ENCODE results near the gene CASQ2. TPM values are rescaled to one million over a fixed set of nuclear protein-coding genes. Genes with fewer than 3 reads are reported as not detected.

The CASQ2 gene
- total and polyA plus RNA-seq, 2 of the 4 experiments (the other 2 are of a cell fraction): not detected

DNA sequence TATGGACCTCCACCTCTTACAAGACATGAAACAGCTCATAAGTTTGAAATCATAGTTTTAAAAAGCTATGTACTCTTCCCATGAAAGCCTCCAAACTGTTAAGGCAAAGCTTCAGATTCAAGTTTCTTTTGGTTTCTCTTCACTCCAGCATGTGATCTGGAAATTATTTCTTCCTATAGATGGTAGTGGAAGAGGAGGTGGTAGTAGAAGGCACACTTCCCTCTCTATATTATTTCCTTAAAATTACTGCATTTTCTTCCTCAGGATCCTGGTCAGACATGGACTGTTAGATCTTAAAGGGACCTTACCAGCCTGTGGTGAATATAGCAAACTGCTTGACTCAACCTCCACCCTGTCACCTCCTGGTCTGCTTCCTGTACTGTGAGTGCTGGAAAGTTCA lies 40.6 kb upstream of the CASQ2 start:
- Histone ChIP-seq H3K23ac (ENCODE audit: low read depth, low read length) (no peak overlapping the region), H4K5ac (ENCODE audit: low read depth, low read length) (no peak overlapping the region), H2BK120ac (ENCODE audit: low read depth, low read length) (no peak overlapping the region), H4K91ac (ENCODE audit: insufficient read depth, low read depth, low read length) (no peak overlapping the region), H2BK5ac (ENCODE audit: low read depth, low read length, poor library complexity, severe bottlenecking) (no peak overlapping the region), H2AK5ac (ENCODE audit: low read depth, low read length) (no peak overlapping the region), H2BK15ac (ENCODE audit: low read depth, low read length) (no peak overlapping the region), H3K18ac (ENCODE audit: low read depth, low read length) (no peak overlapping the region), H3K4me3 (ENCODE audit: insufficient read depth, low read depth, low read length) (no peak overlapping the region), H4K20me1 (ENCODE audit: insufficient read depth, low read length) (no peaks in the 10 kb centered on the region), H3K27ac (ENCODE audit: insufficient read depth, low read length) (no peak overlapping the region), H2AK9ac (replicated peaks; ENCODE audit: low read depth, low read length, poor library complexity) (no peak overlapping the region), H3K56ac (ENCODE audit: extremely low read depth, insufficient read depth, low read length) (no peak overlapping the region), H3K36me3 (ENCODE audit: control insufficient read depth, insufficient read depth, low read length) (no peaks in the 10 kb centered on the region), H2AFZ (replicated peaks; ENCODE audit: low read length, poor library complexity) (no peak overlapping the region), H3K9me3 (ENCODE audit: control insufficient read depth, insufficient read depth, low read length) (no peaks in the 10 kb centered on the region), H4K8ac (ENCODE audit: low read depth in 2 of 2, low read length in 2 of 2) (no peak overlapping the region), H3K4me1 (ENCODE audit: control insufficient read depth, insufficient read depth, low read length) (no peaks in the 10 kb centered on the region), H3K79me1 (ENCODE audit: low read depth in 1 of 2, low read length in 2 of 2) (no peaks in the 10 kb centered on the region), H3K9ac (ENCODE audit: low read depth, low read length) (no peak overlapping the region), H3K4ac (ENCODE audit: low read depth, low read length) (no peak overlapping the region), H3K9me1 (ENCODE audit: insufficient read depth, low read length) (no peaks in the 10 kb centered on the region), H3K27me3 (ENCODE audit: control insufficient read depth, insufficient read depth, low read length) (peaks cover 4% of the 10 kb centered on the region), H3K4me2 (ENCODE audit: low read depth, low read length) (no peak overlapping the region), H2BK20ac (ENCODE audit: low read depth, low read length) (no peak overlapping the region), H3K14ac (replicated peaks; ENCODE audit: low read depth, low read length) (no peak overlapping the region)
- no peak for ATAC-seq (ENCODE audit: low read depth)
- dilution Hi-C loops (cut with HindIII; ENCODE audit: low sequenced_read_pairs, unreplicated experiment): no loop called here
- no peak for TF ChIP-seq RAD21 (IDR thresholded peaks at IDR 0.05; ENCODE audit: low read length)
- TF ChIP-seq NFE2L2 (IDR thresholded peaks at IDR 0.05; ENCODE audit: low read depth, low read length): no peak
- TF ChIP-seq, protein P1, sequence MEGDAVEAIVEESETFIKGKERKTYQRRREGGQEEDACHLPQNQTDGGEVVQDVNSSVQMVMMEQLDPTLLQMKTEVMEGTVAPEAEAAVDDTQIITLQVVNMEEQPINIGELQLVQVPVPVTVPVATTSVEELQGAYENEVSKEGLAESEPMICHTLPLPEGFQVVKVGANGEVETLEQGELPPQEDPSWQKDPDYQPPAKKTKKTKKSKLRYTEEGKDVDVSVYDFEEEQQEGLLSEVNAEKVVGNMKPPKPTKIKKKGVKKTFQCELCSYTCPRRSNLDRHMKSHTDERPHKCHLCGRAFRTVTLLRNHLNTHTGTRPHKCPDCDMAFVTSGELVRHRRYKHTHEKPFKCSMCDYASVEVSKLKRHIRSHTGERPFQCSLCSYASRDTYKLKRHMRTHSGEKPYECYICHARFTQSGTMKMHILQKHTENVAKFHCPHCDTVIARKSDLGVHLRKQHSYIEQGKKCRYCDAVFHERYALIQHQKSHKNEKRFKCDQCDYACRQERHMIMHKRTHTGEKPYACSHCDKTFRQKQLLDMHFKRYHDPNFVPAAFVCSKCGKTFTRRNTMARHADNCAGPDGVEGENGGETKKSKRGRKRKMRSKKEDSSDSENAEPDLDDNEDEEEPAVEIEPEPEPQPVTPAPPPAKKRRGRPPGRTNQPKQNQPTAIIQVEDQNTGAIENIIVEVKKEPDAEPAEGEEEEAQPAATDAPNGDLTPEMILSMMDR (conservative IDR thresholded peaks at IDR 0.05; ENCODE audit: low read depth, low read length): no peak
- TF ChIP-seq MAZ (IDR thresholded peaks at IDR 0.05; ENCODE audit: borderline replicate concordance, low read depth, low read length): no peak
- no peak for TF ChIP-seq SMC3 (IDR thresholded peaks at IDR 0.05; ENCODE audit: low read depth, low read length)
- no peak for TF ChIP-seq CEBPB (IDR thresholded peaks at IDR 0.05; ENCODE audit: low read depth, low read length)
- no peak for TF ChIP-seq RCOR1 (IDR thresholded peaks at IDR 0.05; ENCODE audit: insufficient replicate concordance, low read length)
- TF ChIP-seq, protein P2, sequence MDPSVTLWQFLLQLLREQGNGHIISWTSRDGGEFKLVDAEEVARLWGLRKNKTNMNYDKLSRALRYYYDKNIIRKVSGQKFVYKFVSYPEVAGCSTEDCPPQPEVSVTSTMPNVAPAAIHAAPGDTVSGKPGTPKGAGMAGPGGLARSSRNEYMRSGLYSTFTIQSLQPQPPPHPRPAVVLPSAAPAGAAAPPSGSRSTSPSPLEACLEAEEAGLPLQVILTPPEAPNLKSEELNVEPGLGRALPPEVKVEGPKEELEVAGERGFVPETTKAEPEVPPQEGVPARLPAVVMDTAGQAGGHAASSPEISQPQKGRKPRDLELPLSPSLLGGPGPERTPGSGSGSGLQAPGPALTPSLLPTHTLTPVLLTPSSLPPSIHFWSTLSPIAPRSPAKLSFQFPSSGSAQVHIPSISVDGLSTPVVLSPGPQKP (IDR thresholded peaks at IDR 0.05; ENCODE audit: borderline replicate concordance, low read depth, low read length): no peak
- no peak for TF ChIP-seq BHLHE40 (IDR thresholded peaks at IDR 0.05; ENCODE audit: low read depth, low read length)
- TF ChIP-seq RFX5 (IDR thresholded peaks at IDR 0.05; ENCODE audit: low read depth, low read length): no peak
- no peak for TF ChIP-seq POLR2A (IDR thresholded peaks at IDR 0.05; ENCODE audit: low read depth, low read length)
- TF ChIP-seq CHD1 (IDR thresholded peaks at IDR 0.05; ENCODE audit: low read depth, low read length): no peak
- intact Hi-C loops (cut with micrococcal nuclease): loop anchor here (5.0 kb wide), 1 partner anchor 43 kb away; no protein-coding TSS in a partner anchor
- CTCF ChIA-PET: interaction anchor here (0.6 kb wide), 1 partner anchor 226 kb away, joined by 4 read pairs; no protein-coding TSS in a partner anchor
- POLR2A ChIA-PET (ENCODE audit: unreplicated experiment): no interaction called here
- in situ Hi-C loops (cut with MboI; ENCODE audit: low sequenced_read_pairs): loop anchor here (10.0 kb wide), 2 partner anchors 176 to 686 kb away; no protein-coding TSS in a partner anchor
- DNase-seq: no peak
- BruUV-seq (replicated peaks): no TSS peak

Measured in IMR-90 (cell line).